WTC11 (cell line): ENCODE results near the gene DYNC1I1.

Experiments used
- ATF2 ChIP-seq: sonication (generic); formaldehyde crosslinking; IDR thresholded peaks from 2 replicates; pipeline ENCODE4 v1.8.1; 2022; ENCODE audit warnings: low read depth, missing genetic modification reagents, borderline replicate concordance
- ATF3 ChIP-seq: sonication (generic); formaldehyde crosslinking; conservative IDR thresholded peaks from 2 replicates; pipeline ENCODE4 v1.8.1; 2022; ENCODE audit warnings: mild to moderate bottlenecking, missing genetic modification reagents
- CTCF ChIP-seq: fragments of 200-600 bp; IDR thresholded peaks from 2 replicates; pipeline ENCODE4 v1.8.0; 2022; ENCODE audit warnings: antibody characterized with exemption
- E2F1 ChIP-seq: sonication (generic); formaldehyde crosslinking; IDR thresholded peaks from 2 replicates; pipeline ENCODE4 v1.8.0; 2022; ENCODE audit warnings: mild to moderate bottlenecking, missing genetic modification reagents
- E2F4 ChIP-seq: sonication (generic); formaldehyde crosslinking; IDR thresholded peaks from 2 replicates; pipeline ENCODE4 v1.8.1; 2022; ENCODE audit warnings: low read depth, mild to moderate bottlenecking, moderate library complexity, missing genetic modification reagents, borderline replicate concordance
- FOXJ3 ChIP-seq: sonication (generic); formaldehyde crosslinking; IDR thresholded peaks from 2 replicates; pipeline ENCODE4 v1.9.0; 2021; ENCODE audit warnings: missing genetic modification reagents, mild to moderate bottlenecking, borderline replicate concordance
- FOXK1 ChIP-seq: sonication (generic); formaldehyde crosslinking; IDR thresholded peaks from 2 replicates; pipeline ENCODE4 v1.8.0; 2022; ENCODE audit warnings: mild to moderate bottlenecking, moderate library complexity, missing genetic modification reagents
- FOXP1 ChIP-seq: sonication (generic); formaldehyde crosslinking; IDR thresholded peaks from 2 replicates; pipeline ENCODE4 v1.8.0; 2022; ENCODE audit warnings: missing genetic modification reagents, mild to moderate bottlenecking, moderate library complexity, borderline replicate concordance
- IRF1 ChIP-seq: sonication (generic); formaldehyde crosslinking; IDR thresholded peaks from 2 replicates; pipeline ENCODE4 v1.8.0; 2023; ENCODE audit warnings: missing genetic modification reagents
- MAX ChIP-seq: sonication (generic); formaldehyde crosslinking; IDR thresholded peaks from 2 replicates; pipeline ENCODE4 v1.8.0; 2022; ENCODE audit warnings: mild to moderate bottlenecking, missing genetic modification reagents
- NR2C2 ChIP-seq: sonication (generic); formaldehyde crosslinking; IDR thresholded peaks from 2 replicates; pipeline ENCODE4 v1.8.0; 2022; ENCODE audit warnings: mild to moderate bottlenecking, missing genetic modification reagents
- RELA ChIP-seq: sonication (generic); formaldehyde crosslinking; IDR thresholded peaks from 2 replicates; pipeline ENCODE4 v1.8.1; 2022; ENCODE audit warnings: missing genetic modification reagents, mild to moderate bottlenecking, borderline replicate concordance
- SP1 ChIP-seq: sonication (generic); formaldehyde crosslinking; conservative IDR thresholded peaks from 2 replicates; pipeline ENCODE4 v1.8.1; 2022; ENCODE audit warnings: missing genetic modification reagents
- ZNF263 ChIP-seq: sonication (generic); formaldehyde crosslinking; IDR thresholded peaks from 2 replicates; pipeline ENCODE4 v1.8.1; 2022; ENCODE audit warnings: low read depth, mild to moderate bottlenecking, moderate library complexity, missing genetic modification reagents

- TF ChIP-seq FOXP1 (CRISPR knock-in tag) = no peak
- TF ChIP-seq CTCF = no peak
- TF ChIP-seq ATF3 = no peak
- no peak for TF ChIP-seq MAX (CRISPR knock-in tag)
- TF ChIP-seq E2F4 (CRISPR knock-in tag) = no peak
- TF ChIP-seq RELA = no peak
- no peak for TF ChIP-seq SP1
- TF ChIP-seq ZNF263 (CRISPR knock-in tag) = no peak
- TF ChIP-seq NR2C2 (CRISPR knock-in tag) = no peak
- TF ChIP-seq FOXJ3 (CRISPR knock-in tag) = no peak
- TF ChIP-seq FOXK1 (CRISPR knock-in tag) = no peak
- no peak for TF ChIP-seq E2F1
- TF ChIP-seq ATF2 = no peak
- TF ChIP-seq IRF1 (CRISPR knock-in tag) = no peak
Observed at GRCh38 chr7:95917634-95918033, 145.3 kb downstream of the DYNC1I1 start.
